ENCODE data around the gene BICC1.
"Not testable (repeated sequence)": the region's sequence is repeated elsewhere in the genome, so short reads cannot be mapped to it uniquely, and the experiment has no call there.

BICC1 gene

DNA sequence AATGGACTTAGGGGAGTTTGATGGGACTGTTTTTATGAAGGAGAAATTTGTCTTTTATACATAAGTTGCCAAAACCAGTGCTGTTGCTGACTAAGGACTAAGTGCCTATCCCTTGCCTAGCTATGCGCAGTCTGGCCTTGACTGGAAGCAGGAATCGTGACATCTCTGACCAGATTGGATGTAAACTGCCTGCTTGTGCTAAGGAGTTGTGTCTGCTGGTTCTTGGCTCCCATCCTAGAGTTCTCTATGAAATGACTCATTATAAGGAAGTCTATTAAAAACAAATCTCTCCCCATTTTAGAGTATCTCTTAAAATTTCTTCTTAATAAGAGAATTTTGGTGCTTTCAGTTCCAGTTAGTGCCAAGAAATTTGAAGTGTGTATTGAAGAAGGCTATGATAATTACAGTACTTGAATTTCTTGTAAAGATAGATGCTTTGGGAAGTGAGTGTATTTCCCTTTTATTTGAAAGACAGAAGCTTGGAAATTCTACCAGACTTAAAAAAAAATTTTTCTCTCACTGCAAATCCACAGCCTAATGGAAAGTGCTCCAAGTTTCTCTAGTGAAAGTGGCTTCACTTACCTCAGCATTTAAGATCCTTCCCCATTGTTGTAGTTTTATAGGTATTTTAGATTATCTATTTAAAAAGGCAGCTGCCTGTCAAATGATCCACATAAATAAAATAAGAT is 77.6 kb downstream of the BICC1 start:
- in situ Hi-C loops (cut with MboI; ENCODE audit: low sequenced_read_pairs), result no loop called here

DNA sequence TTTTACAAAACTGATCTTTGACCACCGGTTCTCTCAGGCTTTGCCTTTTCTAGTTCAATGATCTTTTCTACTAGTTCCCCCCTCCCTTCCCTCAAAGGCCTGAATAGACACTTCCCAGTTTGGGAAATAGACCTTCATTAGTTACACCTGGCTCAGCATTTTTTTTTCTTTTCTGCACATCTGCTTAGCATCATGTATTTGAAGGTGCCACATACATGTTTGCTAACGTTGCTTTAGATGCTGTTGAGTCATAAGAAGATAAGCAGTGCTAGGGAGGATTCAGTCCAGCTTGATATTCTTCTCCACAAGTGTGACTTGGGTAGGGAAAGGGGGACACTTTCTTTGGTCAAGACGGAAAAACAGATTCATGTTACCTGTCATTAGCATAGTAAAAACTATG is 78.3 kb downstream of the BICC1 start:
- in situ Hi-C loops (cut with MboI; ENCODE audit: low sequenced_read_pairs), result no loop called here

DNA sequence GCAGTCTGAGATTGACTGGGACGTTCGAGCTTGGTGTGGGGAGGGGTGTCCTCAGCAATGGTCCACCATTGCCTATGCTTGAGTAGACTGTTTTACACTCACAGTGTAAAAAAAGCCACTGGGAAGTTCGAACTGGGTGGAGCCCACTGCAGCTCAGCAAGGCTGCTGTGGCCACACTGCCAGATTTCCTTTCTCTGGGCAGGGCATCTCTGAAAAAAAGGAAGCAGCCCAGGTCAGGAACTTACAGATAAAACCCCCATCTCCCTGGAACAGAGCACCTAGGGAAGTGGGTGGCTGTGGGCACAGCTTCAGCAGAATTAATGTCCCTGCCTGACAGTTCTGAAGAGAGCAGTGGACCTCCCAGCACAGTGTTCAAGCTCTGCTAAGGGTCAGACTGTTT is 80.3 kb downstream of the BICC1 start:
- in situ Hi-C loops (cut with MboI; ENCODE audit: low sequenced_read_pairs), result no loop called here

DNA sequence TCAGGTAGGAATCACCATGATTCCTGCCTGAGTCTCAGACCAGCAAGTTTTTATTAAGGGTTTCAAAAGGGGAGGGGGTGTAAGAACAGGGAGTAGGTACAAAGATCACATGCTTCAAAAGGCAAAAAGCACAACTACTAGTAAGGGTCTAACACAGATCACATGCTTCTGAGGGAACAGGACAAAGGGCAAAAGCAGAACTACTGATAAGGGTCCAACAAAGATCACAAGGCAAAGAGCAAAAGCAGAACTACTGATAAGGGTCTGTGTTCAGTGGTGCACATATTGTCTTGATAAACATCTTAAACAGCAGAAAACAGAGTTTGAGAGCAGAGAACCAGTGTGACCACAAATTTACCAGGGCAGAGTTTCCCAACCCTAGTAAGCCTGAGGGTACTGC is 84.5 kb downstream of the BICC1 start:
- in situ Hi-C loops (cut with MboI; ENCODE audit: low sequenced_read_pairs), result not testable (repeated sequence)

DNA sequence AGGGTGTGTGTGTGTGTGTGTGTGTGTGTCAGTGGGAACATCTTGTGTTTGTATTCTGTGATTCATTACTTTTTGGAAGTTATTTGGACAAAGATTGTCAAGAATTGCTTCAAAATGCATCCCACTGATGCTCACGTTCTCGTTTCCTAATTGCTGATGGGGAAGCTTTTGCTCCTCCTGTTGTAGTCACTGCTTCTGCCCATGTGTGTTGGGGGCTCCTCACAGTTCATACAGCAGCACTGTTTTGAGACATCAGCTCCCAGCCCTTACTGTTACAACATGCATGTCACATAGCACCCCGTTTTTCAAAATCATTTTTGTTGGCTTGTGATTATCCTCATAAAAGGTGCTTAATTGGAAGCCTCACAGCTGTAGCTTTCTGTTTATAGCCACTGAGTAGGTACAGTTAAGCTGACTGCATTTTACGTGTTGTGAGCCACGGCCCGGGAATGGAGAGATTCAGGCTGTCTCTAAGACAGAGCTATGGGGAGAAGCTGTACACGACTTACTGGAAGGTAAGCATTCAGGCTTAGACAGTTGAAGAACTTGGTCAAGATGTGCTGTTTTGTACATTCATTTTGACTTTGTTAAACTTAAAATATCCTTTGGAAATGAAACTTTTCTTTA is 87.4 kb downstream of the BICC1 start:
- in situ Hi-C loops (cut with MboI; ENCODE audit: low sequenced_read_pairs), result no loop called here

DNA sequence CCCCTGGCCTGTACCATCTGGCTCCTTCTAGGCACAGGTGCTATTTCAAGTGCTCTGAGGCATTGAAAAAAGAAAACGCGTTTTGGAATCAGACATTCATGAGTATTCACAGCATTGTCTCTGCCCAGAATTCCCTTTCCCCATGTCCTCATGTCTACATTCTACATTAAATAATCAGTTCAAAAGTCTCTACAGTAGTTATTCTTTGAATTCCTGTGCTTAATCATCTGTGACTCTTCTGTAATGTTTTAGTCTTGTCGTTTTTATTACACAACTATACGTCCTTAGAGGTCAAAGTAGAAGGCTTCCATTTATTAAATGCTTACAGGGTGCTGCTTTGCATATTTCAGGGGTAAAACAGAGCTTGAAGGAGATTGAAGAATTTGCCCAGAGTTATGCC is 95.7 kb downstream of the BICC1 start:
- in situ Hi-C loops (cut with MboI; ENCODE audit: low sequenced_read_pairs), result no loop called here

DNA sequence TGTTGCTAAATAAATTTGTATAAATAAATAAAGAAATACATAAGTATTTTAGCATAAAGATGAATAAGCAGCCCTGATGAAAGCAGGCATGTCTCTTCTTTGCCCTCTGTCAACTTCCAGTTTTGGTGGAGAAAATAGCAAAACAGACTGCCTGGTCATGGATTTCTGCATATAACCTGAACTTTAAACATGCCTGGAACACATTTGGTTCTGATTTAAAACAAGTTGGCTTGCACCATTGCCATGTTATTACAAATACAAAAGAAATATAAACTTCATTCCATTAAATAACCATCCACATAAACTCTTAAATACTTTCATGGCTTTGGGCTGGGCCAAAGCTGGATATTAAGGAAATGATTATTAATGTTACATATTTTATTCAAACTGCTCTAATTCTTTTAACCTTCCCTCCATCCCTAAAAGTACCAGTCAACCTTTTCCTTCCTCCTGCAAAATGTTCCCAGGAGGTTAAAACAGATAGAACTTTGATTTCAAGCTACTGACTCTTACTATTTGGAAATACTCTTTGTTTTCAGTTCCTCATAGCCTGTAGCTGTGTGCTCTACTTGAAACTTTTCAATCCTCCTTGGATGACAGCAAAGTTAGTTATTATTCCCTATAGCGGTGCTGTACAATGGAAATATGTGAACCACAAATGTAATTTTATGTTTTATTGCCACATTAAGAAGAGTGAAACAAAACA is 96.3 kb downstream of the BICC1 start:
- in situ Hi-C loops (cut with MboI; ENCODE audit: low sequenced_read_pairs), result no loop called here

DNA sequence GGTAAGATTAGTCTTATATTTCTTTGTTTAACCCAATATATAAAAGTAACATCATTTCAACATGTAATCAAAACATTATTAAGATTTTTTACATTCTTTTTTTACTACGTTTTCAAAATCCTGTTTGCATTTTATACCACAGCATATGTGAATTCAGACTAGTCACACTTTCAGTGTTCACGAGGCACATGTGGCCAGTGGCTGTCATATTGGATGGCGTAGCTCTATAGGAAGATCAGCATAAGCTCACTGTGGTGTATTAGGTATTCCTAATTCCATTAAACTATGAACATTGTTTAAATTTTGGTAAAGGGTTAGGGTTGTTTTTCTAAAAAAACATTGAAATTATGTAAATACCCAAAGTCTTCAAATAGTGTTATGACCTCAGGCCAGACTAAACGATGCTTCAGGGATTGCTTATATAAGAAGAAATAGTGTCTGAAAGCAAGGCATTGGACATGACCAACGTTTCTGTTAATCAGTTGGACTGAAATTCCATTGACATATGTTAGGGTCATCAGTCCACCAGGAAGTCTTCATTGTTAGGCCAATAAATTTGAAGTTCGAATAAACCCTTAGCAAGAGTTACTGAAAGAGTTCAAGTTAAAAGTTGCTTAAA is 97.0 kb downstream of the BICC1 start:
- in situ Hi-C loops (cut with MboI; ENCODE audit: low sequenced_read_pairs), result no loop called here

DNA sequence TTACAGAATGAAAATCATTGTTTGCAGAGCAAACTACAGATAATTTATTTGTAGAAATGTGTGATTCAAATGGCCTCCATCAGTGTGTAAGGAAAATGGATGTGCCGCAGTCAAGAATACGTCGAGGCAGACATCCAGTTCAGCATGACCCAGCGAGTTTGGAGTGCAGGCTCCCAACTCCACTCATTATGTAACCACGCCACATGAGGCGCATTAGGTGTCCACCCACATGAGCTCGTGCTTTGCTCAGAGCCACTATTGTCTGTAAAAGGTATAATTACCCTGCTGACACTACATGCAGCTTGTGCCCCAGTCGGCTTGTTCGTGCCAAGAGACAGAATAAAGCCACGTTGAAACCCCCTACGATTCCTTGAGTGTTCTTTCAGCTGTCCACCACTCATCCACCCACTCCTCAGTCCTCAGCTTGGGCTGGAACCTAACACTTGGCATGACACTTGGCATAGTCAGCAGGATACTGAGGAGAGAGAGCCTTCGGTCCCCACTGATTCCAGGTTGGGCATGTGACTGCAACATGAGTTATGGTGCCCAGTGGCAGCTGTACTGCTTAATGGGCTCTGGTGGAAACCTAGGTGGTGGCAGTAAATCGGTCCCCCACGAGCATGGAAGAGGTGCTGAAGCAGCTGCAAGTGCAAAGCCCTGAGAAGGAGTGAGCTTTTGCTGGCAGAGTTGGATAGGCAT is 102.7 kb downstream of the BICC1 start:
- in situ Hi-C loops (cut with MboI; ENCODE audit: low sequenced_read_pairs), result no loop called here

DNA sequence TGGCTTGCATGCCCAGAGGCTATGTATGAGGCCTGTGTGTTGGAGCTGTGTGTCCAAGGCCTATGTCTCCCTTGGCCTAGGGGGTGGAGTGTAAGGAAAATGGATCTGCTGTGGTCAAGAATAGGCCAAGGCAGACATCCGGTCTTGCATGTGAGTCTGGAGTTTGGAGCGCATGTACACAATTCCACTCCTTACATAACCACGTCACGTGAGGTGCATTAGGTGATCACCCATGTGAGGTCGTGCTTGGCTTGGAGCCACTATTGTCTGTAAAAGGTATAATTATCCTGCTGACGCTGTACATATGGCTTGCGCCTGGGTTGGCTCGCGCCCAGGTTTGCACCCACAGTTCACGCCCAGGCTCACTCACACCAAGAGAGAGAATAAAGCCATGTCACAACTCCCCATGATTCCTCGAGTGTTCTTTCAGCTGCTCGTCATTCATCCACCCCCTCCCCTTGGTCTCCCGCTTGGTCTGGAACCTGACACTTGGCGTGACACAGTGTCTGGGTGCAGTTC is 105.5 kb downstream of the BICC1 start:
- in situ Hi-C loops (cut with MboI; ENCODE audit: low sequenced_read_pairs), result no loop called here

DNA sequence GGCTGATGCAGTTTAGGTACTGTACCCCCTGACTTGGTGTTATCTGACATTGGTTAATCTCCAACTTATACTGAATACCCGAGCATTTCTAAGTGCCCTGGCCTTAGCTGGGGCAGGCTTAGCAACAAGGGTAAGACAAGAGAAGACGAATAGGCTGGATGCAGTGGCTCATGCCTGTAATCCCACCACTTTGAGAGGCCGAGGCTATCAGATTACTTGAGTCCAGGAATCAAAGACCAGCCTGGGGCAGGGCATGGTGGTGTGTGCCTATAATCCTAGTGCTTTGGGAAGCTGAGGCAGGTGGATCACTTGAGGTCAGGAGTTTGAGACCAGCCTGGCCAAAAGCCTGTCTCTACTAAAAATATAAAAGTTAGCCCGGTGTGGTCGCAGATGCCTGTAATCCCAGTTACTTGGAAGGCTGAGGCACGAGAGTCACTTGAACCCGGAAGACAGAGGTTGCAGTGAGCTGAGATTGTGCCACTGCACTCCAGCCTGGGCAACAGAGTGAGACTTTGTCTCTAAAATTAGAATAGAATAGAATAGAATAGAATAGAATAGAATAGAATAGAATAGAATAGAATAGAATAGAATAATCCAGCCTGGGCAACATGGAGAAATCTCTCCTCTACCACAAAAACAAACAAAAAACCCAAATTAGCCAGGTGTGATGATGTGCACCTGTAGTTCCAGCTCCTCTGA is 108.9 kb downstream of the BICC1 start:
- in situ Hi-C loops (cut with MboI; ENCODE audit: low sequenced_read_pairs), result no loop called here

DNA sequence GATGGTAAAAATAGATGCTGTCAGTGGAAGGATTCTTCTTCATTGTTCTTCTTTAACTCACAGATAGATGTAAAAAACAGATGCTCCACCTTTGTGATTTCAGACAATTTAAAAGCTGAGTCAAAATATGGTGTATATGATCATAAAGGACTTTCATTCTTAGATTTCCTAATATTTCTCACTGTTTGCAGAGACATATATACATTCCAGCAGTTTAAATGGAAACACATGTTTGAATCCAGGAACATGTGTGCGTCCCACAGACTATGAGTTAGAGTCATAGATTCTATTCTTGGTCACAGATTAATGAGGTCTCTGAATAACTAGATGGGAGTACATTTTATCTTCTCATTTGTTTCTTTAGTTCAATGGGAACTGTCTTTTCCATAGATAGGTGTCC is 109.6 kb downstream of the BICC1 start:
- in situ Hi-C loops (cut with MboI; ENCODE audit: low sequenced_read_pairs), result no loop called here

DNA sequence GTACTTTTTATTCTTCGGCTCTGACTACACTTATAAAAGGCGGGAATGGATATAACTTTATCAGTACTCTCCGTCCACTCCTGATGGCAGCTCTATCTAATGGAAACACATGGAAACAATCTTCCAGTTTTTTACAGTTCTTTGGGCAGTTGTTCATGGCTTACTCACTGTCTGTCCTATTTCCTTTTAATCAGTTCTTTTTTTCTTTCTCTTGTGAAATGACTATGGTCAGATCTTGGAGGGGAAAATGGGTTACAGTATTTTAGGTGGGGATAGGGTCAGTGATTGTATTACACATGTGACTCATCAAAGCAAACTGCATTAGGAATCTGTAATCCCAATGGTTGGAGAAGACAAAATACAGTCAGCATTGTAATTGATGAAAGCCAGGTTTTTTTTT is 112.4 kb downstream of the BICC1 start:
- in situ Hi-C loops (cut with MboI; ENCODE audit: low sequenced_read_pairs), result no loop called here

DNA sequence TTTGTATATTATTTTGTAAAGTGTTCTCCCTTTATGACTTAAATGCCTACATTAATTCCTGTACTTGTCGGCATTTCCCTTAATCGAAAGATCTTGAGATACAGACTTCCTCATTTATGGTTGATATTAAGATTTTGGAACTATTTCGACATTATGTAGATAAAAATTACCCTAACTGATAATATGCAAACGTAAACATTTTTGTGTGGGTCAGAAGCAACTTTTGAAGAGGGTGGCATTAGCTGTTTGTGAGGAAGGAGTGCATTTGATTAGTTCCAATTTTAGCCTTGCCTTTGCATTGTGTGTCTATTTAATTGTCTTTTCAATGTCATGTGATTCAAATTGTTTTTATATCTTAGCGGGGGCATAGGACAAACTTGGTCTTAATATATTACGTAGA is 114.7 kb downstream of the BICC1 start:
- in situ Hi-C loops (cut with MboI; ENCODE audit: low sequenced_read_pairs), result no loop called here

DNA sequence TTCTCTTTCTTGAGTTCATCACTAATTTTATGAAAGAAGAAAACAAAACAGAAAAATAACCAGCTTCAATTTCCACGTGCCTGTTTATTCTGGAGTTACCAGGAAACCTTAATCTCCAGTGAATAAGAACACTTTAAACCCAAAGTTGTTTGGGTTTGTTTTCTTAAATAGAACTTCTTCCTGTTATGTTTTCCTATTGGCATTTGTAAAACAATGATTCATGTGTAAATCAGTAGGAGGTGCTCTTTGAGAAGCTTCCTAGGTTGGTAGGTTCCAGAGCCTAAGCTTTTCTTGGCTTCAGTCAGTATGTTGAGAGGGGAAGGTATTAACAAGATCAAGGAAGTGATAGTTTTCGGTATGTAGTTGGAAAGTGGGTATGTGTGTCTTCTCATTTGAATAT is 119.0 kb downstream of the BICC1 start:
- in situ Hi-C loops (cut with MboI; ENCODE audit: low sequenced_read_pairs), result no loop called here

DNA sequence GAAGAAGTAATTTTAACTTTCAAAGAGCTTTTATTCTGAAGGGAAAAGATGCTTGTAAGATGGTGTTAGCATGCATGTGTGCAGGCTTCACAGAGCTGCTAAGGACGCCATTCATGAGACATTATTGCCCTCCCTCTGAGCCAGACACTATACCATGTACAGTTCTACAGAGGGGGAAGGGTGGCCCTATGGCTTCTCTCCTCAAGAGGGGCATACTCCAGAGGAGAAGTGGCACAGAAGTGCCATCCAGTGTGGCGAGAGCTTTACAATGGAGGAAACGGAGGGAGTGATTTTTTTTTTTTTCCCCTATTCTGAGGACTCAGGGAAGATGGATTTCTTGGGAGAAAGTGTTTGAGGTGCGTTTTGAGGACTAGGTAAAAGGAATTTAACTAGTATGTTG is 119.5 kb downstream of the BICC1 start:
- in situ Hi-C loops (cut with MboI; ENCODE audit: low sequenced_read_pairs), result no loop called here

DNA sequence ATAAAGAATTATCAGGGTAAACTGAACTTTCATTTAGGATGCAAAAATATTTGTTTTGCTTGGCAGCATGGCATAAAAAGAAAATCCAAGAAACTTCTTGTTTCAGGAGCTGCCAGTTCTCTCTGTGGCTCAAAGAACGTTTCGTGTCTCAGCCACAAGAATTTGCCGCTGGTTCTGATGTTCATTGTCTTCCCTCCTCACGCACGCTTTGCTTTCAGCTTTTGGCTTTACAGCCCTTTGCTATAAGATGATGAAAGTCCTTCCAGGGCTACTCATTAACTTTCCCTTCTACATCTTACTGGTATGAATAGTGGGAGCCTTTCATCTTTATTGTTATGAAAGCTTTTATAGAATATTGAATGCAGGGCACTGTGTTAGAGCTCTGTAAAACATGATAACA is 124.7 kb downstream of the BICC1 start:
- in situ Hi-C loops (cut with MboI; ENCODE audit: low sequenced_read_pairs), result no loop called here

DNA sequence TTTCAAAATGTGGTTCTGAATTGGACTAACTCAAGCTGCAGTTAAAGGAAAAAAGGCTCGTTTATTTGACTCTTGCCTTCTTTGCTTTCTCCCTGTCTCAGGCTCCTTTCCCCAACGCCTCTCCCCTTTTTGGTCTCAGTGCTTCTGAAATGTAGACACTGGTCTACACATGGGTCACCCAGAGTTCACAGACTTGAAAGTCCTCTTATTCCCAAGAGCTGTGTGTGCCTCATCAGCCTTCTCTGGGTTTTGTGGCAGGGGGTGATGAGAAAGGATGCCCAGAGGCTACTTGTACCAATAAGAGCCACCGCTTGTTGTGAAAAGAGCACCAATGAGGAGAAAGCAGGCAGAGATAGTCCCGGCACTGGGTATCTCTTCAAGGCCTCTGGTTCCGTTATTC is 125.7 kb downstream of the BICC1 start:
- in situ Hi-C loops (cut with MboI; ENCODE audit: low sequenced_read_pairs), result no loop called here

DNA sequence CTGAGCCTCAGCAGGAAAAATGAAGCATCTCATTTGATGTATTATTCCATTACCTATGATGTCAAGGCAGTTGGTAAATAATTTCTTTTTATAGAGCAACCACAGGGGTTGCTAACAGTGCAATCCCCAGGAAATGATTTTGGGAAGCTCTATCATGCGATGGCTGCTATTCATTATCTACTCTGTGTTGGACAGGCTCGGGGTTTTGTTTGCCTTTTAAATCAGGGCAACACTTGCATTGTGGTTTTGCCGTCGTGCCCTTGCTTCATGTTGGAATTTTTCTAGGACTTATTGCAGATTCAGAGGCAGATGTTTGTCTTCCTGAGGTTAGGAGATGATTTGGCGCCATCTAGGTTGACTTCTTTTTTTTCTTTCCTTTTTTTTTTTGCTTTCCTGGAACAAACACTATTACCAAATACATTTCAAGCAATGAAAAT is 128.4 kb downstream of the BICC1 start:
- in situ Hi-C loops (cut with MboI; ENCODE audit: low sequenced_read_pairs), result no loop called here

DNA sequence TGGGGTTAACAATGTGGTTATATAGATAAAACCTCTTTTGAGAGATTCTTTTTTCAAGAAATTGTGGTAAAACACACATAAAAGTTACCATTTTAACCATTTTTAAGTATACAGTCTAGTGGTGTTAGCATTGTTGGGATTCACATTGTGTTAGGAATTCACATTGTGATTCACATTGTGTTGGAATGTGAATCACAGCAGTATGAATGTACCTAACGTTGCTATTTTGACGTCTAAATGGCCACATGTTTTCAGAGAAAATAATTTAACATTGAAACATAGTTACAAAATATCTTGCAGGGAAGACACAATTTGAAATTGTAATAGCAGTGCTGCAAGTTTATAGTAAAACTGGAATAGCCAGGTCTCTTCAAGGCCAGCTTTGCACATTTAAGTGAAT is 129.0 kb downstream of the BICC1 start:
- in situ Hi-C loops (cut with MboI; ENCODE audit: low sequenced_read_pairs), result no loop called here
